Omental fat pad (tissue), 4 donors: ENCODE data around the gene KRT2. TPM values are rescaled to one million over a fixed set of nuclear protein-coding genes. Genes with fewer than 3 reads are reported as not detected.

ENCODE experiments used
- ATAC-seq: fragments of 150-250 bp; one replicate; pipeline ENCODE4 v1.9.1; 2016; ENCODE audit warnings: mild to moderate bottlenecking, moderate library complexity; ENCODE audit not compliant: low FRiP score
- DNase-seq: peaks from one replicate; pipeline ENCODE4 v3.0.0-alpha.2; 2019; ENCODE audit warnings: low spot score
- CTCF ChIP-seq, 3 donors: fragments of 450-650 bp; IDR thresholded peaks; one replicate each; pipeline ENCODE4 v1.5.1; 2016 to 2017; ENCODE audit warnings: antibody characterized with exemption in 3 of 3, mild to moderate bottlenecking in 3 of 3, moderate library complexity in 2 of 3
- total RNA-seq, 4 donors: library from RNA; depleted of rRNA; stranded (reverse); fragments of >200 nt; gene quantifications; one replicate each; pipeline ENCODE4 v1.1.0, GENCODE V29; 2016

The KRT2 gene
- total RNA-seq, 4 donors from 2014 or later: not detected

- no peak for ATAC-seq
- TF ChIP-seq CTCF (IDR thresholded peaks at IDR 0.05): no peak
Measured at GRCh38 chr12:52655251-52655650, 3.2 kb upstream of the KRT2 start.

GRCh38 chr12:52650520-52651081 is 1.4 kb downstream of the KRT2 start:
- DNase-seq: no peak
- ATAC-seq: no peak
- no peak for TF ChIP-seq CTCF (IDR thresholded peaks at IDR 0.05)

More at GRCh38 chr12:52655251-52655650, 3.2 kb upstream of the KRT2 start:
- no peak for DNase-seq

- ATAC-seq: no peak
- no peak for DNase-seq
- TF ChIP-seq CTCF (IDR thresholded peaks at IDR 0.05): no peak
Measured at GRCh38 chr12:52649066-52649465, 2.9 kb downstream of the KRT2 start.

DNA sequence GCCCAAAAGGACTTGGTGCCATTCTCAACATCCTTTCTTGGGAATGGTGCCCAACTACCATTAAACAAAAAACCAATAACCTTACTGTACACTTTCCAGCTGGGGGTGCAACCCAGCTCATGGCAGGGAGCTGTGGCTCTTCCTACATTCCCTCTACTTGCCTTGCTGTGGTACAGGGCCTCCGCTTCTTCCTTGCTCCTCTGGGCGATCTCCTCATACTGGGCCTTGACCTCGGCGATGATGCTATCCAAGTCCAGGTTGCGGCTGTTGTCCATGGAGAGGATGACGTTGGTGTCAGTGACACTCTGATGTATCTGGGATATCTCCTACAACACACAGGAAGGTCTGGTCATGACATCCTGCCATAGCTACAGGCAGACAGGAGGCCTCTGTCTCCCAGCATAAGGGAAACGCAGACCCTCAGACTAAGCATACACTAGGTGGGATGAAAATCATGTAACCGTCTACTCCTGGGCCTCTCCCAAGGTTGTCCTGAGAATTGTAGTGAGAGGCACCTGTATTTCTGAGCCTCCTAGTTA is 3.9 kb downstream of the KRT2 start:
- DNase-seq (no peak), ATAC-seq (no peak)
- no peak for TF ChIP-seq CTCF (IDR thresholded peaks at IDR 0.05)

- no peak for ATAC-seq
- DNase-seq: no peak
- no peak for TF ChIP-seq CTCF (IDR thresholded peaks at IDR 0.05)
Measured at GRCh38 chr12:52647601-52648000, 4.4 kb downstream of the KRT2 start.

DNA sequence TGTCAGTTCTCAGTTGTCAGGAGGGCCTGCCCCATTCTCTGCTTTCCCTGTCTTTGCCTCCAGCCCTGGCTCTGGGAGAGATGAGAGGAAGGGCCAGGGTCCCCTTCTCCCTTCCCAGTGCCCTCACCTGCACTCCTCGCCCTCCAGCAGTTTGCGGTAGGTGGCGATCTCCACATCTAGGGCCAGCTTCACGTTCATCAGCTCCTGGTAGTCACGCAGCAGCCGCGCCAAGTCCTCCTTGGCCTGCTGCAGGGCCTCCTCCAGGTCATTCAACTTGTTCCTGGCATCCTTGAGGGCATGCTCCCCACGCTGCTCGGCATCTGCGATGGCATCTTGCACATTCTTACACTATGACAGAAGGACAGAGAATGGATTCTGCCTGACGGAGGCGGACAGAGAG is 5.4 kb downstream of the KRT2 start:
- no peak for ATAC-seq
- no peak for TF ChIP-seq CTCF (IDR thresholded peaks at IDR 0.05)
- DNase-seq: no peak

- no peak for DNase-seq
- ATAC-seq: no peak
- TF ChIP-seq CTCF (IDR thresholded peaks at IDR 0.05): no peak
Measured at GRCh38 chr12:52645982-52646381, 6.0 kb downstream of the KRT2 start.
